HG03432 (cell line): ENCODE measurements around the gene SPECC1.
"Not testable (repeated sequence)": the region's sequence is repeated elsewhere in the genome, so short reads cannot be mapped to it uniquely, and the experiment has no call there.

Experiments used
- ATAC-seq: cut with Tn5 transposase; IDR thresholded peaks from one replicate; pipeline ENCODE4 v1.9.1; 2021; ENCODE audit warnings: mild to moderate bottlenecking, moderate library complexity; ENCODE audit not compliant: unreplicated experiment

Gene SPECC1

DNA sequence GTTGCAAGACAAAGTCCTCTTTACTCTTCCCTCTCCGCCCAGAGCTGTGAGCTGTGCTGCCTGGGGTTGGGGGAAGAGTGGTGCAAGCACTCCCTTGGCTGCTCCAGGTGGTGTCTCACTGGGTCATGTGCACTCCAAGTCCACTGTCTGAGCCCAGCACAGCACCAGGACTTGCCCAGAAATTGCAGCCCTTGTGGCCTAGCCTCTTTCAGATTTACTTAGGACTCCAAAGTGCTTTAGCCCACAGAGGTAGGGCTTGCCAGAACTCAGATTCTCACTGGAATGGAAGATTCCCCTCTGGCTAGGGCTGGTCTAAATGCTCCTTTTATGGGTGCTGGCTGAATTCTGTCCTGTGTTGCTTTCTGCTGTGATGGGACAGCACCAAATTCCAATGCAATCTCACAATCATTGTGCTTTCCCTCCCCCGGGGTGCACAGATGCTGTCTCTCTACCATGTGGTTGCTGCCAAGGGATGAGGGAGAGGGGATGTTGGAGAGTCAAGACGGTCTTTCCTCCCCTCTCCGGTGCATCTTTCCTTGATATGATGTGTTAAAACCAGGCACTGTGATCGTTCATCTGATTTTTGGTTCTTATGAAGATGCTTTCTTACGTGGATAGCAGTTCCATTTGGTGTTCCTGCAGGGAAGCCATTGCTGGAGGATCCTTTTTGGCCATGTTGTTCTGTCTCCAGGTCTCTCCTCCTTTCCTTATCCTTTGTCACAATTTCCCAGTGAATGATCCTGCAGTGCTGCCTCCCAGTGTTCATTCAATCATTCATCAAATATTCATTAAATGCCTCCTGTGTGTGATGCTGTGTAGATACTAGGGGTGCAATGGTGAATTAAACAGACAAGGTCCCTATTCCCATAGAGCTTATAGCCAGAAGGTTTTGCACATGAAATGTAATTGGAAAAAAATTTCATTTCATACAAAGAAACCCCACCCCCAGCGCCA, 216.3 kb downstream of the SPECC1 start:
- ATAC-seq, result no peak

DNA sequence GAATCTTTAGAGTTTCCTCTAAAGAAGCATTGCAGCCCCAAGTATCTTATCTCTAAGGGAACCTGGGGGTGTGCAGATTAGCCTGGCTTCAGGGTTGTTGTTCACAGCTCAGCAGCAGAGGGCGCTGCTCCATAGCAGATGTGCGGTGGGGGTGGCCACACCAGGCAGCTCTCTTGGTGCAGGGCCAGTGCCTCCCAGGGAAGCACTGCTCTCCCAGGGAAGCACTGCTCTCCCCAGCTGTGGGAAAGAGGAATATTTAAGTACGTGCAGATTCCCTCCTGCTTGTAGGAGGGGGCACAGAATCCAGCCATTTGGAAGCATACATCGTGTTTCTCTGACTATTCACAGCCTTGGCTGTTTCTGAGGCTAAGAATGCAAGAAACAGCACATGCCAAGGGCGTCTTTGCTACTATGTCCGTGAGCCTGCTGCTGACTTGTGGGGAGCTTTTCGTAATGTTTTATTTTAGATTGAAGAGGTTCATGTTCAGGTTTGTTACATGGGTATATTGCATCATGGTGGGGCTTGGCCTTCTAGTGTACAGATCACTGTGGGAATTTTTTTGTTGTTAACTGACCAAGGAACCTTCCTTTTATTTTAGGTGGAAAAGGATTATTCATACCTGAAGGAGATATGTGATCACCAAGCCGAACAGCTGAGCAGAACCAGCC, 217.8 kb downstream of the SPECC1 start:
- ATAC-seq, result peak; percentile 67

DNA sequence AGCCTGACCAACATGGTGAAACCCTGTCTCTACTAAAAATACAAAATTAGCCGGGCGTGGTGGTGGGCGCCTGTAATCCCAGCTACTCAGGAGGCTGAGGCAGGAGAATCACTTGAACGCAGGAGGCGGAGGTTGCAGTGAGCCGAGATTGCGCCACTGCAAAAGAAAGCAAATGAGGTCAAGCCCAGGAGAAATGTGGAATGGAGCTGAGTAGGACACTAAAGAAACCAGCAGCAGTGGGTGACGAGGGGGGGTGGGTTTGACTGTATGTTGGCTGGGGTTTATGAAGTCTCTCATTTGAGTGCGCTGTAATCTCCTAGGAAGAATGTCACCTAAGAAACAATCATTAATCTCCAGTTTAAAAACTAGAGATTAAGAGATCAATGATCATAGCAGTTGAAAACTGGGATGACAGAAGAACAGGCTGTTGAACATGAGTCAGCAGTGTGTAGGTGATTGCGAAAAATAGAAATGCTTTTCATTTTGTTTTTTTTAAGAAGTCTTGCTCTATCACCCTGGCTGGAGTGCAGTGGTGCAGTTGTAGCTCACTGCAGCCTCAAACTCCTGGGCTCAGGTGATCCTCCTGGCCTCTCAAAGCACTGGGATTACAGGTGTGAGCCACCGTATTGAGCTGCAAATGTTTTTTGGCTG, 218.7 kb downstream of the SPECC1 start:
- not testable (repeated sequence) for ATAC-seq

DNA sequence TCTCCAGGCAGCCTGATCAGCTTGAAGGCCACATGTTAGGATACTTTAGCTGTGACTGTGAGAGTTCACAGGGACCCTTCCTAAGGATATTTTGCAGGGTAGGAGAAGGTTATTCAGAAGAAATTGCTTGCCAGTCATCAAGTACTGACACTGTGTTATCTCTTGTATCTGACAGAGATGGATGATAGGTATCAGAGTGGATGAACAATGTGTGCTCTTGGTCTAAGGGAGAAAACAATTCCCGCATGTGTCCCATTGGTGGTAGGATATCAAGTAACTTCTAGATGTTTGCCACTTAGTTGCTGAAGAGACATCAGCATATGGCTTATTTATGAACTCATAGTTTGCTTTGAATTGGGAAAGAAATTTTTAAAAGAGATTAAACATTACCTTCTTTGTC, 219.3 kb downstream of the SPECC1 start:
- no peak for ATAC-seq

DNA sequence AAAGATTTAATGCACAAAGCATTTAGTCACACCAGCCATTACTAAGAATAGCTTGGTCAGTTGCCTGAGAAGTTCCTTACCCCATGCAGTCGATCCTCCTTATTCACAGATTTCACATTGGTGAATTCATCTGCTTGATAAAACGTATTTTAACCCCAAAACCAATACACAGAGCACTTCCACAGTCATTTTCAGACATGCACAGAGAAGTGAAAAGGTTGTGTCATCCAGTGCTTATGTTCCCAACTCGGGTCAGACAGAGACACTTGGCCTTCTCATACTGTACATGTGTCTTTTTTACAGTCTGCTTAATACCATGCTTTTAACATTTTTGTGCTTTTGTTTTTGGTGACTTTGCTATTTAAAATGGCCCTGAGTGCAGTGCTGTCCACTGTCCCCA, 219.7 kb downstream of the SPECC1 start:
- ATAC-seq, result no peak

DNA sequence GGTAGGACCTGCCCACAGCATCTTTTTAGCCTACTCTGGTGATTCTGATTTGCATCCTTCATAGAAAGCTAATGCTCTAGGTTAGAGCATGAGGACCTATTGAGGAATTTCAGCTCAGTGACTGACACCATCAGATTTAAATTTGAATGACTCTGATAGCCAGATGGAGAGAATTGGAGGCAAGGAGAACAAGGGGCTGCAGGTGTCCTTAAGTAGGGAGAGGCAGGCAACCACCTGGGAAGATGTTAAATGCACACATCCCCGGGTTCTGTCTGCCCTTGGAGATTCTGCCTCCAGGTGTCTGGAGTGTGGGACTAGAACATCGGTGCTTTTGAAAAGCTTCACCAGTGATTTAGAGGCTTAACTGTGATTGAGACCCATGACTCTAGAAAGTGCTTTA, 221.8 kb downstream of the SPECC1 start:
- no peak for ATAC-seq

DNA sequence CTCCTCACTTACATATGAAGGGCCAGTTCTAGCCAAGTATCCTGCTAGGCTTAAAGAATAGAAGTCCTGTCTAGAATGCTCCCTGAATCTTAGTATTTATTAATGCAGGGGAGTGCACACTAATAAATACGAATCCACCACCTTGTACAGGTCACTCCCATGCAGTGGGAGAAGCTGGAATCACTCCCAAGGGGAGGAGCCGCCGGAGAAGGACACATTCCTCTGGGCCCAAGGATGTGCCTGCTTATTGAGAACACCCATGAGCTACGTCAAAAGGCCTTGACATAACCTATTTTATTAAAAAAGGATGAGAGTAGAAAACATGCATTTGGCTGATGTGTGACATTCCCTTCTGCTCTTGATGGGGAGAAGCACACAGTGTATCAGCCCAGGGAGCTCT, 223.5 kb downstream of the SPECC1 start:
- no peak for ATAC-seq

DNA sequence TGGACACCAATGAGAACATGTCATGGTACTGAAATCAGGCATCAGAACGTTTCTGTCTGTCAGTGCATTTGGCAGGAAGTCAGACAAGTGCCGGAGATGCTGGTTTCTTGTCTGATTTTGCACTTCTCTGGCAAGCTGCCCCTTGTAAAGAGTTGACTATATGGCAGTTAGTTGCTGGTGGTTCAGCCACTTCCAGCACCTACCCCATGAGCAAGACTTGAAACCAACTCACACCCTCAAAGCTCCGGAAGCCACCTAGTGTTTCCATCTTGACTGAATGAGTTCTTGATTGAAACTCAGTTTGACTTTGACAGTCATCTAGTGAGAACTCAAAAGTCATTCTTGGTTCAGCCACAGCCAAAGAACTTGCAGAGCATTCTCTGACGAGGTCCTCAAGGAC, 225.1 kb downstream of the SPECC1 start:
- no peak for ATAC-seq

DNA sequence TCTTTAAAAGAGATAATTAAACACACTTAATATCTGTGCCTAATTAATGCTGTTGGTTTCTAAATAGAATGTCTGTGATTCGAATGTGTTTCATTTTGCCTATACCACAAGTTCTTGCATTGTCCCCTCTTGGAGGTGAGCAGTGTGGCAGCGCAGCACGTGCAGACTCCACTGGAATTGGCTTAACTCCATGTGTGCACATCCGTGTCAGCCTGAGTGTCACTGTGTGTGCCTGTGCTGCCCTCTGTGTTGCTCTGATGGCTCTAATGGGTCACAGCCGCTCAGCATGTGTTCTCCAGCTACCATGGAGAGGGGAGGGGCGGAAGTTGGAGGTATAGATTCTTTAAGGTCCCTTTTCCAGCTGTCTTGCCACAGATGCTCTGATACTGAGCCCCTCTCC, 226.6 kb downstream of the SPECC1 start:
- no peak for ATAC-seq

DNA sequence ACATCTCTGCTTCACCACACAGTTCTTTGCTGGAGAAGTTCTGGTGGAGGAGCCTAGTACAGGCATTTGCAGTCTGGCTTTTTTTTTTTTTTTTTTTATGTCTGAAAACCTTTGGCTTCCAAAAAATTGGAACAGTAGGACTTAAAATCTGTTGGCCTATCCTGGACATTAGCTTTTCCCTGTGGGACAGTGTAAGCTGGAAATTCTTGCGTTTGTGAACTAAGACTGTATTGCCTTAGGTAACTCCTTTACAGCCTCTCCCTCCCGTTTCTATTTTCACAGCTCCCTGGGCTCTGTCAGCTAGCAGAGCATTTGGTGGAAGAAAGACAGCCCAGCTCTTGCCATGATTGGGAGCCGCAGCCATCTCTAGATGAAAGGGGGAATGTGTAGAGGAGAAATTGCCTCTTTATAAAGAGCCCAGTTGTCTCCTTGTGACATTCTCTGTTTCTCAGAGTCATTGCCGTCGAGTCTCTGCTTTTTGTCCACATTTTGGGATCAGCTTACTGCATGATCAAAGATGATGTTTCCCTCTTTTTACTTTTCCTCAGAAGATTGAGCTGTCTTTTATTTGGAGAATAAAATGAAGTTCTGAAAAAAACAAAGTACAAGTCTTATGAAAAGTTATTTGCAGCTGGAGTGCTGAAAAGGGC, 227.5 kb downstream of the SPECC1 start:
- ATAC-seq, result no peak

DNA sequence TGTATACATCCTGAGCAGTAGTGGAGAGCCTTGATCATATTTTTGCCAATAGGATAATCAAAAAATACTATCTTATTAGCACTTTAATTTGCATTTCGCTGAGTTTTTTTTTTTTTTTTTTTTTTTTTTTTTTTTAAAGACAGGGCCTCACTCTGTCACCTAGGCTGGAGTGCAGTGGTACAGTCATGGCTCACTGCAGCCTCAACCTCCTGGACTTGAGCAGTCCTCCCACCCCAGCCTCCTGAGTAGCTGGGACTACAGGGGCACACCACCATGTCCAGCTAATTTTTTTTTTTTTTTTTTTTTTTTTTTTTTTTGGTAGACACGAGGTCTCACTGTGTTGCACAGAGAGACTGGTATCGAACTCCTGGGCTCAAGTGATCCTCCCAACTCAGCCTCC, 230.6 kb downstream of the SPECC1 start:
- not testable (repeated sequence) for ATAC-seq

DNA sequence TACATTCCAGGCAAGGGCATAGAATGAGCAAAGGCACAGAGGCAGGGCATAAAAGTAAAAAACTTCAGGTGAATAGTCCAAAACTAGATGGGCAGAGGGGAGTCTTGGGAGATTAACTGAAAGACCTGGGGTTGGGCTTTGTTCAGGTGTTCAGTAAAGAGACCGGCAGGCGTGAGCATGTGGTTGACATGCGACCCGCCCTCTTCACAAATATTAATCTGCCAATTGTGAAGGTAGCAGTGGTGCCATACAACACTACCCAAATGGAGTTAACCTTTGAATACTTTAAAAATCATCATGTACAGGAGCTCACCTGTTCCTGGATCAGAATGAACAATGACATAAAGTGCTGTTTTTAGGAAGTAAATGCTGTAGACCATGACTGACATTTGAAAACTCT, 232.7 kb downstream of the SPECC1 start:
- ATAC-seq, result no peak

DNA sequence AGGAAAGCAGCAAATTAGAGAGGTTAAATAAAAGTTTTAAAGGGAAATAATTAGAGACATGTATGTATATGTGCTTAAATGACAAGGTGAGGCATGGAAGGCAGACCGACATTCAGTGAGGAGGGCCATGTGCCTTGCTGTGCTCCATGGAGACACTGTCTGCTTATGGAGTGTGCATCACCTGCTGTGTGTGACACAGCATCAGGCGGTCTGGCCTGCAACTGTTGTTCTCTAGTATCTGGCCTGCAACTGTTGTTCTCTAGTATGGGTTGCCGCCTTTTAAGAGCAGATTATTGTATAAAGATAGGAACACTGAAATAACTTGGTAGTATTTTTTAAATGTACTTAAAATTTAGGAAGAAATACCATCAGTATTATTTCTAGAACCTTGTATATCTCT, 233.1 kb downstream of the SPECC1 start:
- no peak for ATAC-seq

DNA sequence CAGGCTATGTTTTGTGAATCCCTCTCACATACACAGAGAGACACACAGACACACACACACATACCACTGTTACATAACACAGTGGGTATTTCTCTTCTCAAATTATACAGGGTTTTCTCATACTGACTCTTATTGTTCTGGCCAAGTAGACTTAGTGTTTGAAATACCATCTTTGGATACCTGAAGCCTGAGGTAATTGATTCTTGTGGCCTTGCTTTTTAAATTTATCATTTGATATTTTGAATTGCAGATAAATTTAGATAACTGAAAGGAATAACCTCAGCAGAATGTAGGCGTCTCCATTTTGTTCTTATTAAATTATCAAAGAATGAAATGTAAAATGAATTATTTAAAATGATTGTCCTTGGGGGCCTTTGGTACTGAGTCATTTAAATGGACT, 234.4 kb downstream of the SPECC1 start:
- no peak for ATAC-seq

DNA sequence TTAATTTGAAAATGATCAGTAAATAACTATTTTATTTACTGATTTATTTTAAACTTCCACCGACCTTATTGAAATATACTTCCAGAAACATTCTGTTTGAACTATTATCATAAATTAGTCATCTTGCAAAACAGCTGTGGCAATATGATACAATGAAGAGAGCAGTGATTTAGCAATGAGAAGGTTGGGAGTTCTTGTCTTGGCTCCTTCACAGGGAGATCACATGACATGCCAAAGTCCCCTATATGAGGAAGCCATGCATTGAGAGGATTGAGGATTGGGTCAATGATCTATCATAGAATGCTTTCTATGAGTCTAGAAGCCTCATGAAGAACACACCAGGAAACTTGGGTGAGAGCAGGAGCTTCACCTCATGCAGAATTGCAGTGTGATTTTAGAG, 235.5 kb downstream of the SPECC1 start:
- no peak for ATAC-seq

DNA sequence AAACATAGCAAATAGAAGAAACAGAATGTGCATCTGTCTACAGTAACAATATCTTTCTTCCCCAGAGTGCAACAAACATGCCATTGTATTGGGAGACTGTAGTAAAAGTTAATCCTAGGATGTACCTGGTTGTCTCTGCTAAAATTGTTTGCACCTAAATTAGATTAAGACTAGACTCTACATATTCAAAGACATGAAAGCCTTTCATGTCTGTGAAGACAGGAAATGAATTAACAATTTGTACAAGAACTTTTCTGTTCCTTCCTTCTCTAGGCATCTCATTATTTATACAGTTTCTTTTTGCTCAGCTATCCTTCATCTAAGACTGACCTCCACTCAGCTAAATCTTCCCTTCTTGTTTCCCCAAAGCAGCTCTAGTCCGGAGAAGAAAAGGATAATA, 237.5 kb downstream of the SPECC1 start:
- no peak for ATAC-seq

DNA sequence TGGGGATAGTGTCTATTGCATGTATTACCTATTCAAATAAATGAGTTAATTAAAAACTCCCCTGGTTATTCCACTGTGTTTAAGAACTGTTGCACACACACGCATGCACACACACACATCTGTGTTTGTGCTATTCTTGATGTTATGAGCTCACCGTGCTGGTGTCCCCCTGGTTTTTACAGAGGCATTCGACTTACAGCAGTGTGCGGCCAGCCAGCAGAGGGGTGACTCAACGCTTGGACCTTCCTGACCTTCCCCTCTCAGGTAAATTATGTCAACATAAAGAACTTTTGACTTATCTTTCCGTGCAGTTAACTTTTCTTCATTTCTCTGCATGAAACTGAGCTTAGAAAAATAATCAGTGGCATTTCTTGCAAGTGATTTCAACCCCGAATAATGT, 244.2 kb downstream of the SPECC1 start:
- ATAC-seq, result no peak

DNA sequence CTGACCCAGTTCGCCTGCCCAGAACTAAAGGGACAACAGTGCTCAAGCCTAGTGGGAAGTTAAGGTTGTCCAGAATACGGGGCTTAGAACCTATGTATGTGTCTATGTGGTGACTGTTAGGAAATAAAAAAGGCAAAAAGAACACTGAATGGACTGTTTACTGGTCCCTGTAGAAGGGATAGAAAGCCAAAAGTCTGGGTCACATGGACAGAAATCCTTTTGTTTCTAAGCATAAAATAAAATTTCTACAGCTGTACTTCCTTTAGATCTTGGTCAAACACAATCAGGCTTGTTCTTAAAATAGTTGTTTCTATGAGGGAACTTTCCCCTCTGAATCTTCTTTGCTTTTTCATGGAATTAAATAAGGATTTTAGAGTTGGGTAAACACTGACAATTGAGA, 245.4 kb downstream of the SPECC1 start:
- no peak for ATAC-seq

DNA sequence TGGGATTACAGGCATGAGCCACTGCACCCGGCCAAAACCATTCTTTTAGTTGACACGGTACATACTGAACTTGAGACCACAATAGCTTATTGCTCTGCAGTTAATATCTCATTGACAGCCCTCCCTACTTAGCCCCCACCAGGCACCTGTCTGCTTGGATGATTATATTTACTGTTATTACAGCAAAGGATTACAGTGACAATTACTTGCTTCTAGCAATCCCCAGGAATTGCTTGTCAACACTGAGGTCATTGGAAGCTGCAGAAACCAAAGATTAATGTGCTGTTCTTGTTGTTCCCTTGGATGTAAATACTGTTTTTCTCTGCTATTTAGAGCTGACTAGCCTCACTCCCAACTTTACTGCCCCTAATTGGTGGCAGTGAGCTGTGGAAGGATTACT, 247.0 kb downstream of the SPECC1 start:
- no peak for ATAC-seq

DNA sequence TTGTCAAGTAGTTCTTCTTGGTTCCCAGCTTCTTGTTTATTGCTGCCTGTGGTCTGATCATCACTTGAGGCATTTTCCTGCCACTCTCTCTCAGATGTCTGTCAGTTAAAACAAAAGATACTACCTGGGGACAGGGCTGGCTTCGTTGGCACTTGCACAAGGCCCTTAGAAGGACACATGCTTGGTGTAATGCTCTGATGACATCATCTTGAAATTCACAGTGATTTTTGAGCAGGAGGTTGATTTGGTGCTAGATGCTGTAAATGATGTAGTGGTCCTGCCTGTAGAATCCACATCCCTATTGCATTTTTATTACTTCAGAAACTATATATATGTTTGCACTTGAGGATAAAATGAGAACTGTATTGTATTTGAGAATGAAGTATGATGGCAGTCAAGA, 247.8 kb downstream of the SPECC1 start:
- no peak for ATAC-seq

DNA sequence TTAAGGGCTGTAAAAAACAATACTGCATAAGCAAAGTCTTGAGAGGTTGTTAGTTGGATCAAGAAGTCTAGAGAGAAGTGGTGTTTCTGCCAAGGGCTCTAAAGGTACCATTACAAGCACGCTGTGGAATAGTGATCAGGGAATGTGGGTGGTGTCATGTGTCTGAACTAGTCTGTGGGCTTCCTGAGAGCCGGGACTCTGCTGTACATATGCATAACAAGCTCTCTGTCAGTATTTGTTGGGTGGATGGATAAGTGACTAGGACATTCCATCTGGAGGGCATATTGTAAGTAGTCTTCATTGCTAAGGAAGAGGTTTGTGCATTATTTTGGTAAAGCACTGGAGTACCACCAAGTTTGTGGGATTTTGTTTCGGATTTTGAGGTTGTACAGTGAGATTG, 248.6 kb downstream of the SPECC1 start:
- no peak for ATAC-seq
